DND-41 (cell line): ENCODE measurements around the gene SENP1.

Experiments used
- CTCF ChIP-seq: IDR thresholded peaks from 2 replicates; pipeline ENCODE4 v1.5.1; 2012; ENCODE audit warnings: borderline replicate concordance, low read length, moderate library complexity, mild to moderate bottlenecking; ENCODE audit not compliant: poor library complexity, severe bottlenecking; ENCODE audit errors: extremely low read depth
- EZH2 ChIP-seq: IDR thresholded peaks from 3 replicates; pipeline ENCODE4 v1.6.1; 2012; ENCODE audit warnings: borderline replicate concordance, low read depth, mild to moderate bottlenecking, moderate library complexity, low read length, inconsistent platforms; ENCODE audit not compliant: severe bottlenecking

- no peak for TF ChIP-seq CTCF
- no peak for TF ChIP-seq EZH2
Measured at GRCh38 chr12:48110691-48111311, 4.9 kb upstream of the SENP1 start.
